Upper lobe of left lung (tissue), 4 donors: ENCODE data around the gene RNPS1.

Experiments
- CTCF ChIP-seq, 6 experiments: fragments of 450-650 bp in 4 of 6; fragments of 200-600 bp in 2 of 6; sonication (generic) in 2 of 6; IDR thresholded peaks; one replicate each; pipeline ENCODE4 v1.5.1; 2016 to 2019; ENCODE audit warnings: antibody characterized with exemption in 6 of 6
- EP300 ChIP-seq, 4 donors: sonication (generic); formaldehyde crosslinking; IDR thresholded peaks; one replicate each; pipeline ENCODE4 v1.5.1; 2017; ENCODE audit warnings: antibody characterized with exemption in 4 of 4, control low read depth in 2 of 4
- POLR2A ChIP-seq, 4 donors: fragments of 450-650 bp; IDR thresholded peaks; one replicate each; pipeline ENCODE4 v1.5.1; 2016 to 2017; ENCODE audit warnings: antibody characterized with exemption in 4 of 4, mild to moderate bottlenecking in 2 of 4
- POLR2AphosphoS5 ChIP-seq, 2 donors: sonication (generic); formaldehyde crosslinking; IDR thresholded peaks; one replicate each; pipeline ENCODE4 v1.5.1; 2017; ENCODE audit warnings: antibody characterized with exemption in 2 of 2

GRCh38 chr16:2298621-2299020 is 30.7 kb upstream of the RNPS1 start:
- TF ChIP-seq CTCF (IDR thresholded peaks at IDR 0.05) = no peak
- no peak for TF ChIP-seq EP300 (IDR thresholded peaks at IDR 0.05)
- no peak for TF ChIP-seq POLR2A (IDR thresholded peaks at IDR 0.05)
- TF ChIP-seq POLR2AphosphoS5 (IDR thresholded peaks at IDR 0.05) = no peak
